Rectal smooth muscle tissue (tissue), 1 donor: Measurements from ENCODE around the gene PHF19.

Experiments used
- H3K27ac ChIP-seq: one replicate; pipeline ENCODE4 v1.7.0; 2013; ENCODE audit warnings: low read depth, low read length, inconsistent platforms
- H3K27me3 ChIP-seq: one replicate; pipeline ENCODE4 v1.7.0; 2013; ENCODE audit warnings: low read length; ENCODE audit not compliant: control insufficient read depth, insufficient read depth
- H3K36me3 ChIP-seq: one replicate; pipeline ENCODE4 v1.7.0; 2013; ENCODE audit warnings: low read length; ENCODE audit not compliant: control insufficient read depth, insufficient read depth
- H3K4me1 ChIP-seq: one replicate; pipeline ENCODE4 v1.7.0; 2013; ENCODE audit warnings: low read length; ENCODE audit not compliant: control insufficient read depth, insufficient read depth
- H3K4me3 ChIP-seq: one replicate; pipeline ENCODE4 v1.7.0; 2013; ENCODE audit warnings: low read length
- H3K9ac ChIP-seq: one replicate; pipeline ENCODE4 v1.7.0; 2013; ENCODE audit warnings: low read length

The PHF19 gene

GRCh38 chr9:120905315-120906164 is 28.6 kb upstream of the PHF19 start:
- Histone ChIP-seq H3K36me3 (peaks cover 2% of the 10 kb centered on the region), H3K9ac (no peak overlapping the region), H3K4me1 (no peaks in the 10 kb centered on the region), H3K27ac (no peak overlapping the region), H3K27me3 (no peaks in the 10 kb centered on the region), H3K4me3 (no peak overlapping the region)

GRCh38 chr9:120904978-120905301 is 28.0 kb upstream of the PHF19 start:
- H3K27ac ChIP-seq, result no peak overlapping the region
- H3K9ac ChIP-seq, result no peak overlapping the region
- peaks cover 2% of the 10 kb centered on the region for H3K36me3 ChIP-seq
- no peak overlapping the region for H3K4me3 ChIP-seq
- H3K4me1 ChIP-seq, result no peaks in the 10 kb centered on the region
- H3K27me3 ChIP-seq, result no peaks in the 10 kb centered on the region

GRCh38 chr9:120904061-120904977 is 27.3 kb upstream of the PHF19 start:
- Histone ChIP-seq H3K4me1 (no peaks in the 10 kb centered on the region), H3K9ac (no peak overlapping the region), H3K4me3 (no peak overlapping the region), H3K27ac (no peak overlapping the region), H3K27me3 (no peaks in the 10 kb centered on the region), H3K36me3 (no peaks in the 10 kb centered on the region)

GRCh38 chr9:120902569-120903535 is 25.9 kb upstream of the PHF19 start:
- Histone ChIP-seq H3K27ac (no peak overlapping the region), H3K9ac (no peak overlapping the region), H3K27me3 (no peaks in the 10 kb centered on the region), H3K4me1 (no peaks in the 10 kb centered on the region), H3K36me3 (no peaks in the 10 kb centered on the region), H3K4me3 (no peak overlapping the region)

GRCh38 chr9:120901755-120902568 is 25.0 kb upstream of the PHF19 start:
- Histone ChIP-seq H3K4me3 (no peak overlapping the region), H3K27ac (no peak overlapping the region), H3K27me3 (no peaks in the 10 kb centered on the region), H3K9ac (no peak overlapping the region), H3K4me1 (no peaks in the 10 kb centered on the region), H3K36me3 (no peaks in the 10 kb centered on the region)

- H3K9ac ChIP-seq, result no peak overlapping the region
- no peaks in the 10 kb centered on the region for H3K4me1 ChIP-seq
- H3K4me3 ChIP-seq, result no peak overlapping the region
- no peaks in the 10 kb centered on the region for H3K27me3 ChIP-seq
- H3K27ac ChIP-seq, result no peak overlapping the region
- H3K36me3 ChIP-seq, result no peaks in the 10 kb centered on the region
Observed at GRCh38 chr9:120900824-120901223, 23.8 kb upstream of the PHF19 start.

- Histone ChIP-seq H3K27me3 (no peaks in the 10 kb centered on the region), H3K9ac (no peak overlapping the region), H3K27ac (no peak overlapping the region), H3K4me3 (no peak overlapping the region), H3K4me1 (peaks cover 4% of the 10 kb centered on the region), H3K36me3 (no peaks in the 10 kb centered on the region)
Observed at GRCh38 chr9:120899490-120900068, 22.6 kb upstream of the PHF19 start.

- no peak overlapping the region for H3K4me3 ChIP-seq
- H3K36me3 ChIP-seq, result no peaks in the 10 kb centered on the region
Observed at GRCh38 chr9:120898396-120898795, 21.4 kb upstream of the PHF19 start.

GRCh38 chr9:120895951-120896350 is 19.0 kb upstream of the PHF19 start:
- Histone ChIP-seq H3K4me3 (no peak overlapping the region), H3K9ac (no peak overlapping the region), H3K4me1 (peaks cover 4% of the 10 kb centered on the region), H3K27me3 (no peaks in the 10 kb centered on the region), H3K27ac (no peak overlapping the region), H3K36me3 (no peaks in the 10 kb centered on the region)

More at GRCh38 chr9:120898396-120898795, 21.4 kb upstream of the PHF19 start:
- Histone ChIP-seq H3K27ac (no peak overlapping the region), H3K27me3 (no peaks in the 10 kb centered on the region), H3K4me1 (peaks cover 4% of the 10 kb centered on the region), H3K9ac (no peak overlapping the region)

- H3K9ac ChIP-seq, result peak overlapping the region; percentile 32
- peak overlapping the region; percentile 43 for H3K4me3 ChIP-seq
- no peaks in the 10 kb centered on the region for H3K36me3 ChIP-seq
- no peaks in the 10 kb centered on the region for H3K27me3 ChIP-seq
- H3K4me1 ChIP-seq, result peaks cover 4% of the 10 kb centered on the region
- peak overlapping the region; percentile 27 for H3K27ac ChIP-seq
Observed at GRCh38 chr9:120894321-120895148, 17.5 kb upstream of the PHF19 start.
